Osteocyte (in vitro differentiated cells): ENCODE results near the gene RXRA. TPM values are rescaled to one million over a fixed set of nuclear protein-coding genes. Genes with fewer than 3 reads are reported as not detected.

ENCODE experiments used
- DNase-seq: peaks from one replicate; pipeline ENCODE4 v3.0.0; 2021; ENCODE audit warnings: mixed read lengths; ENCODE audit not compliant: unreplicated experiment; ENCODE audit errors: extremely low spot score
- H3K27ac Mint-ChIP-seq: one replicate; pipeline ENCODE4 v1.8.0; 2021; ENCODE audit warnings: mild to moderate bottlenecking, mixed read lengths; ENCODE audit not compliant: unreplicated experiment
- H3K27me3 Mint-ChIP-seq: one replicate; pipeline ENCODE4 v1.8.0; 2021; ENCODE audit warnings: mixed read lengths; ENCODE audit not compliant: unreplicated experiment
- H3K36me3 Mint-ChIP-seq: one replicate; pipeline ENCODE4 v1.8.0; 2021; ENCODE audit warnings: mixed read lengths; ENCODE audit not compliant: unreplicated experiment
- H3K4me1 Mint-ChIP-seq: one replicate; pipeline ENCODE4 v1.8.0; 2021; ENCODE audit warnings: mixed read lengths; ENCODE audit not compliant: unreplicated experiment
- H3K4me3 Mint-ChIP-seq: one replicate; pipeline ENCODE4 v1.8.0; 2021; ENCODE audit warnings: mild to moderate bottlenecking, moderate library complexity, mixed read lengths; ENCODE audit not compliant: unreplicated experiment
- H3K9me3 Mint-ChIP-seq: one replicate; pipeline ENCODE4 v1.8.0; 2021; ENCODE audit warnings: mixed read lengths; ENCODE audit not compliant: unreplicated experiment
- CTCF ChIP-seq: fragments of 200-600 bp; sonication (generic); IDR thresholded peaks from 2 replicates; pipeline ENCODE4 v1.5.0; 2021; ENCODE audit warnings: antibody characterized with exemption, mild to moderate bottlenecking, moderate library complexity
- total RNA-seq: library from RNA; stranded (reverse); gene quantifications from 2 replicates; pipeline ENCODE4 v1.2.1, GENCODE V29; 2021

Gene RXRA
- total RNA-seq, 1 donor from 2014 or later, result 82.2 TPM

- Mint-ChIP-seq H3K27me3 (no peaks in the 10 kb centered on the region), H3K4me1 (peaks cover 51% of the 10 kb centered on the region), H3K4me3 (peak overlapping the region; percentile 85), H3K36me3 (no peaks in the 10 kb centered on the region), H3K27ac (peak overlapping the region; percentile 89), H3K9me3 (no peaks in the 10 kb centered on the region)
- TF ChIP-seq CTCF, result no peak
- DNase-seq, result no peak
These were observed 2.8 kb downstream of the RXRA start for GRCh38 chr9:134328841-134329575.

- no peak for DNase-seq
- peak overlapping the region; percentile 85 for H3K4me3 Mint-ChIP-seq
- H3K9me3 Mint-ChIP-seq, result no peaks in the 10 kb centered on the region
- H3K4me1 Mint-ChIP-seq, result peaks cover 51% of the 10 kb centered on the region
- no peak for TF ChIP-seq CTCF
- peak overlapping the region; percentile 74 for H3K27ac Mint-ChIP-seq
- no peaks in the 10 kb centered on the region for H3K36me3 Mint-ChIP-seq
- H3K27me3 Mint-ChIP-seq, result no peaks in the 10 kb centered on the region
These were observed 3.3 kb downstream of the RXRA start for GRCh38 chr9:134329576-134329855.

GRCh38 chr9:134329886-134330285 lies 3.6 kb downstream of the RXRA start:
- TF ChIP-seq CTCF, result no peak
- Mint-ChIP-seq H3K4me1 (peaks cover 52% of the 10 kb centered on the region), H3K9me3 (no peaks in the 10 kb centered on the region), H3K27ac (peak overlapping the region; percentile 74), H3K27me3 (no peaks in the 10 kb centered on the region), H3K36me3 (no peaks in the 10 kb centered on the region), H3K4me3 (peak overlapping the region; percentile 85)
- DNase-seq, result no peak

GRCh38 chr9:134330590-134330989 lies 4.3 kb downstream of the RXRA start:
- peak overlapping the region; percentile 74 for H3K27ac Mint-ChIP-seq
- no peaks in the 10 kb centered on the region for H3K27me3 Mint-ChIP-seq
- no peak for TF ChIP-seq CTCF
- peaks cover 57% of the 10 kb centered on the region for H3K4me1 Mint-ChIP-seq
- H3K36me3 Mint-ChIP-seq, result no peaks in the 10 kb centered on the region
- DNase-seq, result no peak
- H3K9me3 Mint-ChIP-seq, result no peaks in the 10 kb centered on the region
- H3K4me3 Mint-ChIP-seq, result no peak overlapping the region

GRCh38 chr9:134331186-134332025 lies 5.2 kb downstream of the RXRA start:
- Mint-ChIP-seq H3K27me3 (no peaks in the 10 kb centered on the region), H3K9me3 (no peaks in the 10 kb centered on the region), H3K4me3 (no peak overlapping the region), H3K36me3 (no peaks in the 10 kb centered on the region), H3K4me1 (peaks cover 57% of the 10 kb centered on the region), H3K27ac (no peak overlapping the region)
- DNase-seq, result no peak
- TF ChIP-seq CTCF, result no peak
